Measurements from ENCODE around the gene ZNF521. TPM values are rescaled to one million over a fixed set of nuclear protein-coding genes. Genes with fewer than 3 reads are reported as not detected.

ZNF521 gene
- total and polyA plus RNA-seq, 8 donors, result 0.80 to 290 (median 11.1) TPM

GRCh38 chr18:25231327-25231691 lies 120.7 kb downstream of the ZNF521 start:
- no peaks in the 10 kb centered on the region for H3K27me3 ChIP-seq
- intact Hi-C loops (cut with DNase I; ENCODE audit: low total_unique reads), result no loop called here
- WGBS, 5 donors, result 52 to 78% (median 67%) methylated on average over 5 of the region's 5 CpGs
- no peak for DNase-seq
- no peak for TF ChIP-seq POLR2AphosphoS5 (IDR thresholded peaks at IDR 0.05)
- TF ChIP-seq, protein P1, sequence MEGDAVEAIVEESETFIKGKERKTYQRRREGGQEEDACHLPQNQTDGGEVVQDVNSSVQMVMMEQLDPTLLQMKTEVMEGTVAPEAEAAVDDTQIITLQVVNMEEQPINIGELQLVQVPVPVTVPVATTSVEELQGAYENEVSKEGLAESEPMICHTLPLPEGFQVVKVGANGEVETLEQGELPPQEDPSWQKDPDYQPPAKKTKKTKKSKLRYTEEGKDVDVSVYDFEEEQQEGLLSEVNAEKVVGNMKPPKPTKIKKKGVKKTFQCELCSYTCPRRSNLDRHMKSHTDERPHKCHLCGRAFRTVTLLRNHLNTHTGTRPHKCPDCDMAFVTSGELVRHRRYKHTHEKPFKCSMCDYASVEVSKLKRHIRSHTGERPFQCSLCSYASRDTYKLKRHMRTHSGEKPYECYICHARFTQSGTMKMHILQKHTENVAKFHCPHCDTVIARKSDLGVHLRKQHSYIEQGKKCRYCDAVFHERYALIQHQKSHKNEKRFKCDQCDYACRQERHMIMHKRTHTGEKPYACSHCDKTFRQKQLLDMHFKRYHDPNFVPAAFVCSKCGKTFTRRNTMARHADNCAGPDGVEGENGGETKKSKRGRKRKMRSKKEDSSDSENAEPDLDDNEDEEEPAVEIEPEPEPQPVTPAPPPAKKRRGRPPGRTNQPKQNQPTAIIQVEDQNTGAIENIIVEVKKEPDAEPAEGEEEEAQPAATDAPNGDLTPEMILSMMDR (IDR thresholded peaks at IDR 0.05), result no peak
- no peak for TF ChIP-seq EP300 (IDR thresholded peaks at IDR 0.05)
- TF ChIP-seq POLR2A (IDR thresholded peaks at IDR 0.05), result no peak
- H3K4me3 ChIP-seq, result no peak overlapping the region
- peak overlapping the region in 4 of 5 donors; percentile 41 to 73 (median 67) for H3K27ac ChIP-seq
- H3K9me3 ChIP-seq, result no peaks in the 10 kb centered on the region
- H3K36me3 ChIP-seq, result peaks cover 0 to 9% (median 5%) of the 10 kb centered on the region in 4 donors
- peaks cover 0 to 47% (median 20%) of the 10 kb centered on the region in 4 donors for H3K4me1 ChIP-seq

GRCh38 chr18:25230658-25231326 lies 121.2 kb downstream of the ZNF521 start:
- Histone ChIP-seq H3K4me1 (peaks cover 0 to 47% (median 20%) of the 10 kb centered on the region in 4 donors), H3K27ac (peak overlapping the region in 4 of 5 donors; percentile 41 to 73 (median 67)), H3K27me3 (no peaks in the 10 kb centered on the region), H3K9me3 (no peaks in the 10 kb centered on the region), H3K36me3 (peaks cover 0 to 10% (median 5%) of the 10 kb centered on the region in 4 donors), H3K4me3 (no peak overlapping the region)
- TF ChIP-seq EP300 (IDR thresholded peaks at IDR 0.05), result no peak
- TF ChIP-seq, protein P1 (IDR thresholded peaks at IDR 0.05), result no peak
- TF ChIP-seq POLR2A (IDR thresholded peaks at IDR 0.05), result no peak
- TF ChIP-seq POLR2AphosphoS5 (IDR thresholded peaks at IDR 0.05), result peak; percentile 50 to 67 (median 57)
- WGBS, 5 donors, result 12 to 42% (median 28%) methylated on average over 10 of the region's 10 CpGs
- DNase-seq, result peak; percentile 60 to 89
- intact Hi-C loops (cut with DNase I; ENCODE audit: low total_unique reads), result no loop called here

GRCh38 chr18:25229920-25230319 lies 122.0 kb downstream of the ZNF521 start:
- TF ChIP-seq POLR2AphosphoS5 (IDR thresholded peaks at IDR 0.05) (no peak), EP300 (IDR thresholded peaks at IDR 0.05) (no peak), POLR2A (IDR thresholded peaks at IDR 0.05) (no peak)
- TF ChIP-seq, protein P1 (IDR thresholded peaks at IDR 0.05), result no peak
- H3K4me3 ChIP-seq, result no peak overlapping the region
- peaks cover 0 to 47% (median 20%) of the 10 kb centered on the region in 4 donors for H3K4me1 ChIP-seq
- peak overlapping the region in 4 of 5 donors; percentile 41 to 73 (median 67) for H3K27ac ChIP-seq
- intact Hi-C loops (cut with DNase I; ENCODE audit: low total_unique reads), result no loop called here
- no peaks in the 10 kb centered on the region for H3K9me3 ChIP-seq
- WGBS, 5 donors, result 65 to 84% (median 72%) methylated on average over 2 of the region's 2 CpGs
- no peak for DNase-seq
- no peaks in the 10 kb centered on the region for H3K27me3 ChIP-seq
- peaks cover 0 to 10% (median 5%) of the 10 kb centered on the region in 4 donors for H3K36me3 ChIP-seq

DNA sequence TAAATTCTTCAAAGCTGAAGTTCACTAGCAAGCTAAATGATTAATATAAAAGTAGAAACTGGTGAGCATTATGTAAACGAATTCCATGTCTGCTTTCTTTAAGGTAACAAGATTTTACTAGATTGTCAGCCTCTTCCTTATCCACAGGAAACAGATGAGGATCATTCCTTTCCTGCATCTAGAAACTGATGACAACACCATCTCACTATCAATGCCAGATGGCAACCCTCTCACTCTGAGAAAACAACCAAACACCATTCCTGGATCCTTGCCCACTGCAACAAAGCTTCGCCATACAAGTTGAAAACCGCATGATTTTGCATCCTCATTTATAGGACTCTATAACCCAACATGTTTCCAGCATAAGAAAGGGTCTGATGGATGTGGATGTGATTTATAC lies 122.9 kb downstream of the ZNF521 start:
- Histone ChIP-seq H3K9me3 (no peaks in the 10 kb centered on the region), H3K36me3 (peaks cover 0 to 10% (median 5%) of the 10 kb centered on the region in 4 donors), H3K4me1 (peaks cover 0 to 44% (median 20%) of the 10 kb centered on the region in 4 donors), H3K4me3 (no peak overlapping the region), H3K27ac (no peak overlapping the region), H3K27me3 (no peaks in the 10 kb centered on the region)
- WGBS, 5 donors, result 55 to 74% (median 58%) methylated on average over 3 of the region's 3 CpGs
- intact Hi-C loops (cut with DNase I; ENCODE audit: low total_unique reads), result no loop called here
- TF ChIP-seq POLR2AphosphoS5 (IDR thresholded peaks at IDR 0.05) (peak in 1 of 3 donors; percentile 56), EP300 (IDR thresholded peaks at IDR 0.05) (no peak)
- DNase-seq, result peak in 1 of 2 donors; percentile 77

GRCh38 chr18:25228410-25228809 lies 123.6 kb downstream of the ZNF521 start:
- intact Hi-C loops (cut with DNase I; ENCODE audit: low total_unique reads), result no loop called here
- H3K4me3 ChIP-seq, result no peak overlapping the region
- peaks cover 0 to 10% (median 5%) of the 10 kb centered on the region in 4 donors for H3K36me3 ChIP-seq
- WGBS, 5 donors, result 47 to 82% (median 68%) methylated on average over 1 of the region's 1 CpG
- H3K27me3 ChIP-seq, result no peaks in the 10 kb centered on the region
- DNase-seq, result no peak
- no peak overlapping the region for H3K27ac ChIP-seq
- H3K4me1 ChIP-seq, result peaks cover 0 to 37% (median 17%) of the 10 kb centered on the region in 4 donors
- H3K9me3 ChIP-seq, result no peaks in the 10 kb centered on the region
- TF ChIP-seq POLR2AphosphoS5 (IDR thresholded peaks at IDR 0.05) (no peak), EP300 (IDR thresholded peaks at IDR 0.05) (no peak), POLR2A (IDR thresholded peaks at IDR 0.05) (no peak)
- TF ChIP-seq, protein P1 (IDR thresholded peaks at IDR 0.05), result no peak
